GM18502 (cell line): ENCODE data around the gene LINC00632.

ENCODE experiments used
- ATAC-seq: cut with Tn5 transposase; IDR thresholded peaks from one replicate; pipeline ENCODE4 v1.9.1; 2021; ENCODE audit warnings: mild to moderate bottlenecking; ENCODE audit not compliant: unreplicated experiment, poor library complexity

LINC00632 gene

GRCh38 chrX:140764401-140764919 is 54.9 kb downstream of the LINC00632 start:
- no peak for ATAC-seq

- no peak for ATAC-seq
Measured at GRCh38 chrX:140765043-140765784, 55.7 kb downstream of the LINC00632 start.

- no peak for ATAC-seq
Measured at GRCh38 chrX:140766024-140766611, 56.6 kb downstream of the LINC00632 start.

GRCh38 chrX:140767646-140768045 is 58.1 kb downstream of the LINC00632 start:
- no peak for ATAC-seq

- ATAC-seq: no peak
Measured at GRCh38 chrX:140775211-140775610, 65.7 kb downstream of the LINC00632 start.

GRCh38 chrX:140776320-140776719 is 66.8 kb downstream of the LINC00632 start:
- ATAC-seq: no peak

GRCh38 chrX:140794642-140795041 is 85.1 kb downstream of the LINC00632 start:
- ATAC-seq: no peak

- ATAC-seq: no peak
Measured at GRCh38 chrX:140799216-140799615, 89.7 kb downstream of the LINC00632 start.

GRCh38 chrX:140804292-140804691 is 94.7 kb downstream of the LINC00632 start:
- no peak for ATAC-seq

- no peak for ATAC-seq
Measured at GRCh38 chrX:140815868-140816267, 106.3 kb downstream of the LINC00632 start.

GRCh38 chrX:140817943-140818342 is 108.4 kb downstream of the LINC00632 start:
- peak; percentile 60 for ATAC-seq

GRCh38 chrX:140821280-140821679 is 111.7 kb downstream of the LINC00632 start:
- ATAC-seq: no peak

GRCh38 chrX:140822184-140822583 is 112.6 kb downstream of the LINC00632 start:
- ATAC-seq: no peak

GRCh38 chrX:140822861-140823260 is 113.3 kb downstream of the LINC00632 start:
- no peak for ATAC-seq

- ATAC-seq: no peak
Measured at GRCh38 chrX:140836874-140837273, 127.3 kb downstream of the LINC00632 start.
